ENCODE results near the gene PLXNC1. TPM values are rescaled to one million over a fixed set of nuclear protein-coding genes. Genes with fewer than 3 reads are reported as not detected.

PLXNC1 gene
- polyA plus RNA-seq, 1 of the 3 experiments (the other 2 are of a cell fraction) = 0.23 TPM

DNA sequence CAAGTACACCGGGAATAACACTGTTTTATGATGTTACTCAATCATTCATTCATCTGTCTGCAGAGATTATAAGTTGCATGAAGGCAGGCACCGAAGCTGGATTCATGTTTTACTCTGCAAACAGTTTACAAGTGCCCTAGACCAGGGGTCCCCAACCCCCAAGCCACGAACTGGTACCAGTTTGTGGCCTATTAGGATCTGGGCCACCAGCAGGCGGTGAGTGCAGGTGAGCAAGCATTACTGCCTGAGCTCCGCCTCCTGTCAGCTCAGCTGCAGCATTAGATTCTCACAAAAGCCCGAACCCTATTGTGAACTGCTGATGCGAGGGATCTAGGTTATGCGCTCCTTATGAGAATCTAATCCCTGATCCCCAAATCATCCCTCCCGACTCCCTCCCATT lies 38.1 kb upstream of the PLXNC1 start:
- Histone ChIP-seq H3K27ac (ENCODE audit: low read depth in 2 of 2, low read length in 1 of 2) (no peak overlapping the region), H3K4me3 (ENCODE audit: low read depth in 2 of 2, low read length in 1 of 2) (no peak overlapping the region), H3K4me2 (no peak overlapping the region), H3K9ac (no peak overlapping the region), H2AFZ (ENCODE audit: low read depth) (no peak overlapping the region), H3K9me2 (no peaks in the 10 kb centered on the region), H3K36me3 (replicated peaks in 1 of 2; ENCODE audit: control insufficient read depth in 1 of 2, insufficient read depth in 2 of 2, low read length in 1 of 2) (no peaks in the 10 kb centered on the region), H3K4me1 (ENCODE audit: control insufficient read depth in 1 of 2, insufficient read depth in 2 of 2, low read depth in 1 of 2, low read length in 1 of 2) (peaks cover 3 to 8% of the 10 kb centered on the region in 2 experiments), H4K20me1 (ENCODE audit: insufficient read depth) (no peaks in the 10 kb centered on the region), H3K27me3 (ENCODE audit: insufficient read depth) (no peaks in the 10 kb centered on the region), H3K9me3 (no peaks in the 10 kb centered on the region), H3F3A (replicated peaks; ENCODE audit: insufficient read depth) (no peaks in the 10 kb centered on the region), H3K79me2 (ENCODE audit: insufficient read depth) (no peaks in the 10 kb centered on the region)
- WGBS (ENCODE audit: low lambda C conversion rate) = 84% methylated on average over 9 of the region's 9 CpGs
- DNase-seq = no peak
- TF ChIP-seq NFIC (IDR thresholded peaks at IDR 0.05; ENCODE audit: borderline replicate concordance) (no peak), MEF2A (IDR thresholded peaks at IDR 0.05; ENCODE audit: borderline replicate concordance, low read depth) (no peak), POLR2AphosphoS5 (IDR thresholded peaks at IDR 0.05; ENCODE audit: low read depth, low read length) (no peak)
- TF ChIP-seq, protein P1, sequence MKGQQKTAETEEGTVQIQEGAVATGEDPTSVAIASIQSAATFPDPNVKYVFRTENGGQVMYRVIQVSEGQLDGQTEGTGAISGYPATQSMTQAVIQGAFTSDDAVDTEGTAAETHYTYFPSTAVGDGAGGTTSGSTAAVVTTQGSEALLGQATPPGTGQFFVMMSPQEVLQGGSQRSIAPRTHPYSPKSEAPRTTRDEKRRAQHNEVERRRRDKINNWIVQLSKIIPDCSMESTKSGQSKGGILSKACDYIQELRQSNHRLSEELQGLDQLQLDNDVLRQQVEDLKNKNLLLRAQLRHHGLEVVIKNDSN (IDR thresholded peaks at IDR 0.05; ENCODE audit: borderline replicate concordance, low read depth) = no peak
- TF ChIP-seq, protein P2, sequence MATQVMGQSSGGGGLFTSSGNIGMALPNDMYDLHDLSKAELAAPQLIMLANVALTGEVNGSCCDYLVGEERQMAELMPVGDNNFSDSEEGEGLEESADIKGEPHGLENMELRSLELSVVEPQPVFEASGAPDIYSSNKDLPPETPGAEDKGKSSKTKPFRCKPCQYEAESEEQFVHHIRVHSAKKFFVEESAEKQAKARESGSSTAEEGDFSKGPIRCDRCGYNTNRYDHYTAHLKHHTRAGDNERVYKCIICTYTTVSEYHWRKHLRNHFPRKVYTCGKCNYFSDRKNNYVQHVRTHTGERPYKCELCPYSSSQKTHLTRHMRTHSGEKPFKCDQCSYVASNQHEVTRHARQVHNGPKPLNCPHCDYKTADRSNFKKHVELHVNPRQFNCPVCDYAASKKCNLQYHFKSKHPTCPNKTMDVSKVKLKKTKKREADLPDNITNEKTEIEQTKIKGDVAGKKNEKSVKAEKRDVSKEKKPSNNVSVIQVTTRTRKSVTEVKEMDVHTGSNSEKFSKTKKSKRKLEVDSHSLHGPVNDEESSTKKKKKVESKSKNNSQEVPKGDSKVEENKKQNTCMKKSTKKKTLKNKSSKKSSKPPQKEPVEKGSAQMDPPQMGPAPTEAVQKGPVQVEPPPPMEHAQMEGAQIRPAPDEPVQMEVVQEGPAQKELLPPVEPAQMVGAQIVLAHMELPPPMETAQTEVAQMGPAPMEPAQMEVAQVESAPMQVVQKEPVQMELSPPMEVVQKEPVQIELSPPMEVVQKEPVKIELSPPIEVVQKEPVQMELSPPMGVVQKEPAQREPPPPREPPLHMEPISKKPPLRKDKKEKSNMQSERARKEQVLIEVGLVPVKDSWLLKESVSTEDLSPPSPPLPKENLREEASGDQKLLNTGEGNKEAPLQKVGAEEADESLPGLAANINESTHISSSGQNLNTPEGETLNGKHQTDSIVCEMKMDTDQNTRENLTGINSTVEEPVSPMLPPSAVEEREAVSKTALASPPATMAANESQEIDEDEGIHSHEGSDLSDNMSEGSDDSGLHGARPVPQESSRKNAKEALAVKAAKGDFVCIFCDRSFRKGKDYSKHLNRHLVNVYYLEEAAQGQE (IDR thresholded peaks at IDR 0.05; ENCODE audit: low read depth, low read length) = no peak
- POLR2A ChIA-PET = no interaction called here
- CTCF ChIA-PET = interaction anchor here (1.7 to 3.7 kb wide), 2 partner anchors 8 to 35 kb away, joined by 5 to 51 read pairs; no protein-coding TSS in a partner anchor

DNA sequence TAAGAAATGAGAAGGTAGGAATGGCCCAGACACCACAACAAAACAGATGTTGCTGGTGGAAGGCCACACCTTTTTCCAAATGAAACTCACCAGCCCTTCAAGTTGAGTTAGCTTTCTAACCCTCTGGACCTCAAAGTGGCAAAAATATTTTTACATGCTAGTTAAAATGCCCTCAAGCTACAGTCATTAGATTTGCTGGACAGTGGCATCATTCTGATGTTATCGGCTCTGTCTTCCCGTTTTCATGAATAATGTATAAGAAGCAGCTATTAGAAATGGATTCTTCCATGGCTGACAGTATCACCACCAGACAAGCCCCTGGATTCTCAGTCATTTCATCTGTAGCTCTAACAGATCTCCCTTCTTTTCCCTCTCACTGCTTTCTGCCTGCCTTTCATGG lies 37.1 kb upstream of the PLXNC1 start:
- H3K4me3 ChIP-seq (ENCODE audit: low read depth in 2 of 2, low read length in 1 of 2) = no peak overlapping the region
- no peaks in the 10 kb centered on the region for H3K9me3 ChIP-seq
- H3K27me3 ChIP-seq (ENCODE audit: insufficient read depth) = no peaks in the 10 kb centered on the region
- ChIA-PET CTCF (interaction anchor here (0.8 to 3.7 kb wide), 7 partner anchors 9 to 608 kb away, joined by 3 to 51 read pairs (median 4); no protein-coding TSS in a partner anchor), POLR2A (no interaction called here)
- no peak overlapping the region for H3K4me2 ChIP-seq
- H3K79me2 ChIP-seq (ENCODE audit: insufficient read depth) = no peaks in the 10 kb centered on the region
- no peak overlapping the region for H3K27ac ChIP-seq (ENCODE audit: low read depth in 2 of 2, low read length in 1 of 2)
- no peaks in the 10 kb centered on the region for H4K20me1 ChIP-seq (ENCODE audit: insufficient read depth)
- no peaks in the 10 kb centered on the region for H3K36me3 ChIP-seq (replicated peaks in 1 of 2; ENCODE audit: control insufficient read depth in 1 of 2, insufficient read depth in 2 of 2, low read length in 1 of 2)
- no peak for TF ChIP-seq ELF1 (IDR thresholded peaks at IDR 0.05)
- TF ChIP-seq, protein P2 (IDR thresholded peaks at IDR 0.05; ENCODE audit: low read depth, low read length) = peak; percentile 63; the same call in 1 of the 2 replicates
- H3K9ac ChIP-seq = no peak overlapping the region
- no peaks in the 10 kb centered on the region for H3F3A ChIP-seq (replicated peaks; ENCODE audit: insufficient read depth)
- DNase-seq = no peak
- 33% methylated on average over 2 of the region's 2 CpGs for WGBS (ENCODE audit: low lambda C conversion rate)
- H2AFZ ChIP-seq (ENCODE audit: low read depth) = no peak overlapping the region
- peaks cover 3 to 8% of the 10 kb centered on the region in 2 experiments for H3K4me1 ChIP-seq (ENCODE audit: control insufficient read depth in 1 of 2, insufficient read depth in 2 of 2, low read depth in 1 of 2, low read length in 1 of 2)
- no peaks in the 10 kb centered on the region for H3K9me2 ChIP-seq

Data from SK-N-SH (cell line).